HepG2 (cell line): Measurements from ENCODE around the gene NFS1. TPM values are rescaled to one million over a fixed set of nuclear protein-coding genes. Genes with fewer than 3 reads are reported as not detected.

Experiments used
- ATAC-seq: fragments of 200-7000 bp; cut with Tn5 transposase; 3 replicates; pipeline ENCODE4 v1.9.1; 2020; ENCODE audit warnings: mild to moderate bottlenecking, moderate library complexity
- BruUV-seq: library from RNA; stranded (reverse); fragments of 400-500 nt; replicated peaks from 2 replicates; lab custom pipeline; 2021; lab: Mats Ljungman, UMichigan
- CTCF ChIA-PET: fragments of 300-600 bp; formaldehyde crosslinking; extraction: SDS; loops from one replicate; lab custom pipeline; 2021; ENCODE audit warnings: low total read pairs, inconsistent platforms, low intra/inter-chr PET ratio; lab: Yijun Ruan, JAX
- POLR2A ChIA-PET: fragments of 350-600 bp; sonication (Branson Sonifier 250); formaldehyde crosslinking; loops from one replicate; lab custom pipeline; 2020; ENCODE audit warnings: antibody characterized with exemption, inconsistent platforms; lab: Yijun Ruan, JAX
- DNase-seq: peaks from one replicate; pipeline ENCODE4 v3.0.0-alpha.2; 2015; ENCODE audit warnings: low spot score
- FAIRE-seq: peaks from 3 replicates; lab custom pipeline; 2011; peaks lifted over from hg19 to GRCh38; lab: Jason Lieb, UNC
- H2AFZ ChIP-seq: one replicate; pipeline ENCODE4 v1.6.1; 2011; ENCODE audit warnings: low read length, inconsistent platforms
- H3K27ac ChIP-seq: fragments of 300-600 bp; 3 replicates; pipeline ENCODE4 v1.8.0; 2011; ENCODE audit warnings: mixed run types, mild to moderate bottlenecking, mixed read lengths, low read length, inconsistent platforms; ENCODE audit not compliant: insufficient read depth; ENCODE audit errors: extremely low read length
- H3K27me3 ChIP-seq, 2 experiments: fragments of 200-600 bp in 1 of 2; 2 replicates in 1 of 2; 3 replicates in 1 of 2; pipeline versions ENCODE4 v1.6.0 to v1.8.0; 2011; ENCODE audit warnings: low read length in 2 of 2, mild to moderate bottlenecking in 2 of 2, moderate library complexity in 2 of 2, inconsistent platforms in 1 of 2; ENCODE audit not compliant: insufficient read depth in 2 of 2, control insufficient read depth in 1 of 2
- H3K36me3 ChIP-seq, 2 experiments: fragments of 200-600 bp in 1 of 2; replicated peaks in 1 of 2; 2 replicates in 1 of 2; 3 replicates in 1 of 2; pipeline versions ENCODE4 v1.5.1 to v1.8.0; 2011; ENCODE audit warnings: low read length in 2 of 2, inconsistent platforms in 1 of 2; ENCODE audit not compliant: insufficient read depth in 2 of 2, control insufficient read depth in 1 of 2
- H3K4me1 ChIP-seq: 2 replicates; pipeline ENCODE4 v1.5.1; 2012; ENCODE audit warnings: low read length, inconsistent platforms; ENCODE audit not compliant: insufficient read depth
- H3K4me2 ChIP-seq: 2 replicates; pipeline ENCODE4 v1.6.0; 2011; ENCODE audit warnings: low read depth, low read length, inconsistent platforms
- H3K4me3 ChIP-seq, 3 experiments: fragments of 200-600 bp in 1 of 3; sonication (generic), shearing (Covaris generic) in 1 of 3; replicated peaks in 1 of 3; 2 replicates each; pipeline ENCODE4 v1.5.1; 2011 to 2016; ENCODE audit warnings: low read length in 3 of 3, inconsistent platforms in 2 of 3, low read depth in 2 of 3, mild to moderate bottlenecking in 2 of 3, control low read depth in 1 of 3, mixed read lengths in 1 of 3; ENCODE audit not compliant: insufficient read depth in 1 of 3
- H3K79me2 ChIP-seq: one replicate; pipeline ENCODE4 v1.6.1; 2011; ENCODE audit warnings: low read length, inconsistent platforms; ENCODE audit not compliant: insufficient read depth
- H3K9ac ChIP-seq: 2 replicates; pipeline ENCODE4 v1.6.0; 2011; ENCODE audit warnings: mild to moderate bottlenecking, low read depth, low read length, inconsistent platforms; ENCODE audit not compliant: insufficient read depth
- H3K9me3 ChIP-seq: 2 replicates; pipeline ENCODE4 v1.5.1; 2012; ENCODE audit warnings: mild to moderate bottlenecking, low read length
- H4K20me1 ChIP-seq: 2 replicates; pipeline ENCODE4 v1.6.0; 2011; ENCODE audit warnings: inconsistent platforms, mild to moderate bottlenecking, low read length, moderate library complexity; ENCODE audit not compliant: insufficient read depth
- AKAP8 ChIP-seq: sonication (generic); formaldehyde crosslinking; IDR thresholded peaks from 2 replicates; pipeline ENCODE4 v1.5.1; 2020; ENCODE audit warnings: mild to moderate bottlenecking, missing genetic modification reagents
- ASH2L ChIP-seq: fragments of 300-600, 200-600 bp; sonication (generic); IDR thresholded peaks from 2 replicates; pipeline ENCODE4 v1.7.0; 2017; ENCODE audit warnings: low read depth, mild to moderate bottlenecking, moderate library complexity, mixed read lengths, low read length; ENCODE audit not compliant: insufficient read length
- HOXA5 ChIP-seq: sonication (generic); formaldehyde crosslinking; IDR thresholded peaks from 2 replicates; pipeline ENCODE4 v1.4.0; 2020; ENCODE audit warnings: missing genetic modification reagents
- KMT2B ChIP-seq: IDR thresholded peaks from 2 replicates; pipeline ENCODE4 v1.6.1; 2016; ENCODE audit warnings: missing genetic modification reagents, missing compliant biosample characterization
- MAFF ChIP-seq: IDR thresholded peaks from 2 replicates; pipeline ENCODE4 v1.6.1; 2011; ENCODE audit warnings: low read depth, low read length, improper control_type of control experiment
- MAFK ChIP-seq, 2 experiments: IDR thresholded peaks in 1 of 2; conservative IDR thresholded peaks in 1 of 2; 2 replicates each; pipeline ENCODE4 v1.6.1; 2011; ENCODE audit warnings: improper control_type of control experiment in 2 of 2, low read length in 2 of 2
- NBN ChIP-seq: fragments of 450-650 bp; conservative IDR thresholded peaks from 2 replicates; pipeline ENCODE4 v1.6.1; 2017
- POLR2G ChIP-seq: fragments of 200-400 bp; formaldehyde crosslinking; IDR thresholded peaks from 2 replicates; pipeline ENCODE4 v1.6.1; 2018; ENCODE audit warnings: mild to moderate bottlenecking, low read depth, low read length, moderate library complexity
- RBM22 ChIP-seq: fragments of 200-400 bp; formaldehyde crosslinking; optimal IDR thresholded peaks from 2 replicates; pipeline ENCODE3; 2017; ENCODE audit warnings: mild to moderate bottlenecking, low read length, moderate library complexity
- ZNF343 ChIP-seq: sonication (generic); formaldehyde crosslinking; IDR thresholded peaks from 2 replicates; pipeline ENCODE4 v1.4.0; 2020; ENCODE audit warnings: mild to moderate bottlenecking, missing genetic modification reagents
- WGBS: methylation state at CpG from one replicate; pipeline ENCODE4 v1.1.6; 2017; ENCODE audit warnings: low lambda C conversion rate; 5-methylcytosine and 5-hydroxymethylcytosine counted together
- in situ Hi-C: cut with HindIII; loops from 2 replicates; pipeline ENCODE4 v1.10.0; 2017; ENCODE audit warnings: low pct_unique_long_range_greater_than_20kb; ENCODE audit not compliant: extremely low pct_ligation_motif_present
- intact Hi-C: fragments of 100-400 bp; cut with micrococcal nuclease; formaldehyde crosslinking; loops from one replicate; pipeline ENCODE4 v1.10.0; 2022; ENCODE audit not compliant: unreplicated experiment
- polyA plus RNA-seq, 8 experiments: library from polyadenylated mRNA; depleted of rRNA in 3 of 8; stranded (reverse) in 7 of 8; unstranded in 1 of 8; fragments of >200 nt; fragmentation: Illumina TruSeq in 4 of 8; extraction: Trizol in 4 of 8; gene quantifications; 2 replicates each; pipeline versions ENCODE4 v1.2.1 to v1.2.3, GENCODE V29; 2011 to 2016; ENCODE audit warnings: low read depth in 4 of 8, missing spikeins in 1 of 8, mixed read lengths in 1 of 8; ENCODE audit not compliant: insufficient read depth in 1 of 8
- total RNA-seq, 5 experiments: library from RNA; depleted of rRNA; stranded (reverse); fragments of >200 nt; fragmentation: Illumina TruSeq; extraction: Trizol; gene quantifications; 2 replicates each; pipeline ENCODE4 v1.2.3, GENCODE V29; 2016; ENCODE audit warnings: low read depth in 1 of 5
- TF ChIP-seq, protein P1 (sequence below): sonication (generic); formaldehyde crosslinking; IDR thresholded peaks from 2 replicates; pipeline ENCODE4 v1.5.1; 2020; ENCODE audit warnings: mild to moderate bottlenecking, missing genetic modification reagents

NFS1 gene
- total and polyA plus RNA-seq, 2 of the 13 experiments (the other 11 are each of a cell fraction or from before 2014, with no cell fraction given): 65.9 to 88.1 TPM

GRCh38 chr20:35654415-35654814 is 44.7 kb downstream of the NFS1 start (continued):
- TF ChIP-seq HOXA5 (CRISPR knock-in tag) (no peak), RBM22 (peak; percentile 3), KMT2B (CRISPR knock-in tag) (no peak)
- TF ChIP-seq, protein P1, sequence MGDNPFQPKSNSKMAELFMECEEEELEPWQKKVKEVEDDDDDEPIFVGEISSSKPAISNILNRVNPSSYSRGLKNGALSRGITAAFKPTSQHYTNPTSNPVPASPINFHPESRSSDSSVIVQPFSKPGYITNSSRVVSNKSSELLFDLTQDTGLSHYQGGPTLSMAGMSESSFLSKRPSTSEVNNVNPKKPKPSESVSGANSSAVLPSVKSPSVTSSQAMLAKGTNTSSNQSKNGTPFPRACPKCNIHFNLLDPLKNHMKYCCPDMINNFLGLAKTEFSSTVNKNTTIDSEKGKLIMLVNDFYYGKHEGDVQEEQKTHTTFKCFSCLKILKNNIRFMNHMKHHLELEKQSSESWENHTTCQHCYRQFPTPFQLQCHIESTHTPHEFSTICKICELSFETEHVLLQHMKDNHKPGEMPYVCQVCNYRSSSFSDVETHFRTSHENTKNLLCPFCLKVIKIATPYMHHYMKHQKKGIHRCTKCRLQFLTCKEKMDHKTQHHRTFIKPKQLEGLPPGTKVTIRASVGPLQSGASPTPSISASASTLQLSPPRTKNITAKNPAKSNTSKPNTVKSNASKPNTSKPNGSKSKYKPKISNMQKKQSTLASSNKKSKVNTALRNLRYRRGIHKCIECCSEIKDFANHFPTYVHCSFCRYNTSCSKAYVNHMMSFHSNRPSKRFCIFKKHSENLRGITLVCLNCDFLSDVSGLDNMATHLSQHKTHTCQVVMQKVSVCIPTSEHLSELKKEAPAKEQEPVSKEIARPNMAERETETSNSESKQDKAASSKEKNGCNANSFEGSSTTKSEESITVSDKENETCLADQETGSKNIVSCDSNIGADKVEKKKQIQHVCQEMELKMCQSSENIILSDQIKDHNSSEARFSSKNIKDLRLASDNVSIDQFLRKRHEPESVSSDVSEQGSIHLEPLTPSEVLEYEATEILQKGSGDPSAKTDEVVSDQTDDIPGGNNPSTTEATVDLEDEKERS: no peak

GRCh38 chr20:35653893-35654292 is 45.3 kb downstream of the NFS1 start:
- TSS peak; percentile 10 for BruUV-seq
- intact Hi-C loops (no loop called here), in situ Hi-C loops (no loop called here)
- Histone ChIP-seq H4K20me1 (peaks cover 80% of the 10 kb centered on the region), H2AFZ (no peak overlapping the region), H3K9me3 (no peaks in the 10 kb centered on the region; the same call in 1 of the 2 replicates), H3K4me2 (no peak overlapping the region), H3K27me3 (no peaks in the 10 kb centered on the region), H3K36me3 (peaks cover 26 to 59% of the 10 kb centered on the region in 2 experiments), H3K79me2 (peaks cover 99% of the 10 kb centered on the region), H3K4me3 (no peak overlapping the region), H3K9ac (no peak overlapping the region), H3K4me1 (peaks cover 22% of the 10 kb centered on the region), H3K27ac (no peak overlapping the region)
- no peak for FAIRE-seq
- ChIA-PET POLR2A (interaction anchor here (0.5 to 2.8 kb wide), 4 partner anchors 10 to 197 kb away, joined by 3 to 13 read pairs (median 6); partner anchors contain the start of genes CPNE1, RBM12 and RBM39), CTCF (no interaction called here)
- DNase-seq: no peak
- 97% methylated on average over 4 of the region's 4 CpGs for WGBS
- no peak for ATAC-seq
- TF ChIP-seq MAFF: 0 out of 2 replicates have a peak, but pooled peaks have one; percentile 34
- TF ChIP-seq RBM22: peak; percentile 9
- TF ChIP-seq POLR2G: peak; percentile 52
- TF ChIP-seq AKAP8: no peak
- no peak for TF ChIP-seq NBN
- TF ChIP-seq ASH2L: peak; percentile 36
- no peak for TF ChIP-seq ZNF343 (CRISPR knock-in tag)
- peak; percentile 62 to 66 for TF ChIP-seq MAFK (conservative IDR thresholded peaks at IDR 0.05 in 1 of 2, IDR thresholded peaks at IDR 0.05 in 1 of 2; ENCODE audit: low read length in 2 of 2)
- TF ChIP-seq, all 625 proteins: peak for 5
